Upper lobe of left lung (tissue), 4 donors: ENCODE measurements around the gene ASCC2.

Experiments
- CTCF ChIP-seq, 6 experiments: fragments of 450-650 bp in 4 of 6; fragments of 200-600 bp in 2 of 6; sonication (generic) in 2 of 6; IDR thresholded peaks; one replicate each; pipeline ENCODE4 v1.5.1; 2016 to 2019; ENCODE audit warnings: antibody characterized with exemption in 6 of 6
- POLR2A ChIP-seq, 4 donors: fragments of 450-650 bp; IDR thresholded peaks; one replicate each; pipeline ENCODE4 v1.5.1; 2016 to 2017; ENCODE audit warnings: antibody characterized with exemption in 4 of 4, mild to moderate bottlenecking in 2 of 4
- POLR2AphosphoS5 ChIP-seq, 2 donors: sonication (generic); formaldehyde crosslinking; IDR thresholded peaks; one replicate each; pipeline ENCODE4 v1.5.1; 2017; ENCODE audit warnings: antibody characterized with exemption in 2 of 2

GRCh38 chr22:29886596-29886995 lies 48.5 kb upstream of the ASCC2 start:
- TF ChIP-seq POLR2A (IDR thresholded peaks at IDR 0.05) (no peak), CTCF (IDR thresholded peaks at IDR 0.05) (no peak), POLR2AphosphoS5 (IDR thresholded peaks at IDR 0.05) (no peak)
